A673 (cell line): Measurements from ENCODE around the gene UCKL1. TPM values are rescaled to one million over a fixed set of nuclear protein-coding genes. Genes with fewer than 3 reads are reported as not detected.

Experiments used
- BruUV-seq: library from RNA; stranded (reverse); fragments of 400-500 nt; replicated peaks from 2 replicates; lab custom pipeline; 2021; lab: Mats Ljungman, UMichigan
- CTCF ChIA-PET: fragments of 300-600 bp; sonication (Branson Sonifier 250); formaldehyde crosslinking; loops from one replicate; lab custom pipeline; 2022; ENCODE audit warnings: antibody characterized with exemption; lab: Charles Lee
- POLR2A ChIA-PET: fragments of 300-600 bp; sonication (Branson Sonifier 250); formaldehyde crosslinking; loops from one replicate; lab custom pipeline; 2022; ENCODE audit warnings: antibody characterized with exemption; ENCODE audit not compliant: low non-redundant PET; lab: Charles Lee
- DNase-seq: peaks from one replicate; pipeline ENCODE4 v3.0.0-alpha.2; 2015; ENCODE audit warnings: low spot score
- H3K27ac ChIP-seq: fragments of 200-600 bp; sonication (generic); 2 replicates; pipeline ENCODE4 v1.5.1; 2016; ENCODE audit warnings: mixed run types, low read depth, mild to moderate bottlenecking, mixed read lengths, antibody characterized with exemption, low read length; ENCODE audit not compliant: poor library complexity, severe bottlenecking
- H3K27me3 ChIP-seq: fragments of 200-600 bp; sonication (generic); replicated peaks from 2 replicates; pipeline ENCODE4 v1.6.1; 2017; ENCODE audit warnings: mixed run types, low read depth, mild to moderate bottlenecking, mixed read lengths, antibody characterized with exemption, low read length; ENCODE audit not compliant: insufficient read depth, poor library complexity
- H3K36me3 ChIP-seq: fragments of 200-600 bp; sonication (generic); 2 replicates; pipeline ENCODE4 v1.6.1; 2016; ENCODE audit warnings: mixed run types, mild to moderate bottlenecking, mixed read lengths, antibody characterized with exemption, low read length; ENCODE audit not compliant: insufficient read depth, poor library complexity, severe bottlenecking
- H3K4me1 ChIP-seq: fragments of 200-600 bp; sonication (generic); 2 replicates; pipeline ENCODE4 v1.6.1; 2017; ENCODE audit warnings: mixed run types, mild to moderate bottlenecking, mixed read lengths, antibody characterized with exemption, low read length; ENCODE audit not compliant: insufficient read depth, poor library complexity, severe bottlenecking
- H3K4me3 ChIP-seq: fragments of 200-600 bp; sonication (generic); 2 replicates; pipeline ENCODE4 v1.5.1; 2016; ENCODE audit warnings: low read depth, mixed run types, mild to moderate bottlenecking, mixed read lengths, low read length; ENCODE audit not compliant: poor library complexity, severe bottlenecking
- H3K9me3 ChIP-seq: fragments of 200-600 bp; sonication (generic); 2 replicates; pipeline ENCODE4 v1.6.1; 2016; ENCODE audit warnings: mixed run types, low read depth, mild to moderate bottlenecking, mixed read lengths, antibody characterized with exemption, low read length; ENCODE audit not compliant: poor library complexity, severe bottlenecking
- CTCF ChIP-seq: fragments of 300-800, 200-600 bp; sonication (generic); conservative IDR thresholded peaks from 2 replicates; pipeline ENCODE4 v1.5.1; 2017; ENCODE audit warnings: low read depth, mild to moderate bottlenecking, antibody characterized with exemption, low read length, moderate library complexity, mixed read lengths
- EZH2 ChIP-seq: fragments of 200-600 bp; sonication (generic); IDR thresholded peaks from 2 replicates; pipeline ENCODE4 v1.6.1; 2017; ENCODE audit warnings: borderline replicate concordance, low read depth, mild to moderate bottlenecking, mixed read lengths, antibody characterized with exemption, low read length; ENCODE audit not compliant: poor library complexity, severe bottlenecking
- intact Hi-C: fragments of 100-400 bp; cut with micrococcal nuclease; formaldehyde crosslinking; loops from one replicate; pipeline ENCODE4 v1.10.0; 2022; ENCODE audit not compliant: unreplicated experiment
- total RNA-seq: library from RNA; stranded (reverse); gene quantifications from 2 replicates; pipeline ENCODE4 v1.2.3, GENCODE V29; 2021

UCKL1 gene
- total RNA-seq, 1 experiment from 2014 or later = 53.3 TPM

DNA sequence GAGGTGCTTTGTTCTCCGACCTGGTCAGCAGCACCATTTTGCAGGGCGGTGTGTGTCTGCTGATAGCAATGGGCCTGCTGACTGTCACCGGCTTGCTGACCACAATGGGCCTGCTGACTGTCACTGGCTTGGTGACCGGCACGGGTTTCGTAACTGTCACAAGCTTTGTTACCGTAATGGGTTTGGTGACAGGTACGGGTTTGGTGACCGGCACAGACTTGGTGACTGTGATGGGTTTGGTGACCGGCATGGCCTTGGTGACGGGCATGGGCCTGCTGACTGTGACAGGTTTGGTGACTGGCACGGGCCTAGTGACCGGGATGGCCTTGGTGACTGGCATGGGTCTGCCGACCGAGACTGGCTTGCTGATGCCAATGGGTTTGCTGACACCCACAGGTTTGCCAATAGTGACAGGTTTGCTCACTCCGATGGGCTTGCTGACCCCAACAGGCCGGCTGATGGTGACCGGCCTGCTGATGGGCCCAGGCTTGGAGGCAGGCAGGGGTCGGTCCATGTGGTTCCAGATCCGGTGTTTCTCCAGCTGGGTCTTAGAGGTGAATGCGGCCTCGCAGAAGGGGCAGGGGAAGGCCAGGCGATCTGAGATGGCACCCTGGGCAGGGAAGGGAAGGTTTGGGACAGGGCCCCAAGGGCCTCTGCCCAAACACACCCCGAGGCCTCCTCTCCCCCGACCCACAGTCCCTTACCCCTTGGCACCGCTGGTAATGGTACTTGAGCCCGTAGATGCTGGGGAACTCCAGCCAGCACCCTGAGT, 10.1 kb upstream of the UCKL1 start:
- intact Hi-C loops = no loop called here
- no peaks in the 10 kb centered on the region for H3K27me3 ChIP-seq
- H3K36me3 ChIP-seq = peaks cover 54% of the 10 kb centered on the region
- no TSS peak for BruUV-seq
- peaks cover 11% of the 10 kb centered on the region for H3K9me3 ChIP-seq
- POLR2A ChIA-PET = no interaction called here
- DNase-seq = no peak
- H3K4me1 ChIP-seq = peaks cover 5% of the 10 kb centered on the region
- H3K27ac ChIP-seq = no peak overlapping the region
- CTCF ChIA-PET = no interaction called here
- no peak overlapping the region for H3K4me3 ChIP-seq
- TF ChIP-seq EZH2 = no peak
- no peak for TF ChIP-seq CTCF

- no peaks in the 10 kb centered on the region for H3K4me1 ChIP-seq
- no peak for DNase-seq
- H3K27ac ChIP-seq = no peak overlapping the region
- H3K4me3 ChIP-seq = no peak overlapping the region
- H3K36me3 ChIP-seq = peaks cover 54% of the 10 kb centered on the region
- ChIA-PET CTCF (no interaction called here), POLR2A (interaction anchor here (0.6 kb wide), 1 partner anchor 79 kb away, joined by 17 read pairs; no protein-coding TSS in a partner anchor)
- no peaks in the 10 kb centered on the region for H3K27me3 ChIP-seq
- no TSS peak for BruUV-seq
- H3K9me3 ChIP-seq = peaks cover 11% of the 10 kb centered on the region
- intact Hi-C loops = no loop called here
- TF ChIP-seq CTCF = no peak
These were observed 8.2 kb upstream of the UCKL1 start for GRCh38 chr20:63964412-63964811.

DNA sequence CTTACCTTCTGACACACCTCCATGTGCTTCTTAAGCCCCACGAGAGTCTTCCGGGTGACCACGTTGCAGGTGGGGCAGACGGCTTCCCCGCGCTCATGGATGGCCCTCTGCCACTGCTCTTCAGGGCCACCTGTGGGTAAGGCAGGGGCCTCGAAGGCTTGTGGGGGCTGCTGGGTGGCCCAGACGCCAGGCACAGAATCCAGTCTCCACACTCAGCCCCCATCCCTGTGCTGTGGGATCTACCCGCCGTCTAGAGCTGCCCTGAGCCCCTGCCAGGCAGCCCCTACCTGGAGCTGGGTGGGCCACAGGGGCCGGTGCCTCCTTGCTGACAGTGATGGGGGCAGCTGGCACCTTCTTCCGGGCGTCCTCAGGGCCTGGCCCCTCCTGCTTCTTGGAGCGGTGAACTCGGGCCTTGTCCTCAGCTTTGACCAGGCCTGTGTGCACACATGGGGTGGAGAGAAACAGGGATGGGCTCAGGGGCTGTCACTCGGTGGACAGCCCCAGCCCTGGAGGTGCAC, 7.6 kb upstream of the UCKL1 start:
- DNase-seq = no peak
- no TSS peak for BruUV-seq
- H3K36me3 ChIP-seq = peaks cover 54% of the 10 kb centered on the region
- intact Hi-C loops = no loop called here
- ChIA-PET CTCF (no interaction called here), POLR2A (interaction anchor here (0.6 kb wide), 1 partner anchor 80 kb away, joined by 17 read pairs; no protein-coding TSS in a partner anchor)
- H3K9me3 ChIP-seq = peaks cover 11% of the 10 kb centered on the region
- no peak overlapping the region for H3K4me3 ChIP-seq
- H3K4me1 ChIP-seq = no peaks in the 10 kb centered on the region
- H3K27ac ChIP-seq = no peak overlapping the region
- TF ChIP-seq CTCF = no peak
- no peaks in the 10 kb centered on the region for H3K27me3 ChIP-seq
